GM23248 (cell line): ENCODE data around the gene AXIN1. TPM values are rescaled to one million over a fixed set of nuclear protein-coding genes. Genes with fewer than 3 reads are reported as not detected.
"Not testable (repeated sequence)": the region's sequence is repeated elsewhere in the genome, so short reads cannot be mapped to it uniquely, and the experiment has no call there.

Experiments
- DNase-seq: peaks from one replicate; pipeline ENCODE4 v3.0.0-alpha.2; 2015
- H2AFZ ChIP-seq: fragments of 200-600 bp; sonication (generic); 2 replicates; pipeline ENCODE4 v1.6.1; 2016; ENCODE audit warnings: antibody characterized with exemption
- H3F3A ChIP-seq: fragments of 200-600 bp; sonication (generic); 2 replicates; pipeline ENCODE4 v1.6.1; 2016; ENCODE audit warnings: mild to moderate bottlenecking, antibody characterized with exemption, mixed run types; ENCODE audit not compliant: insufficient read depth
- H3K27ac ChIP-seq: fragments of 200-600 bp; sonication (generic); 2 replicates; pipeline ENCODE4 v1.5.1; 2016; ENCODE audit warnings: mild to moderate bottlenecking
- H3K27me3 ChIP-seq: fragments of 200-600 bp; sonication (generic); replicated peaks from 2 replicates; pipeline ENCODE4 v1.6.1; 2016; ENCODE audit warnings: mild to moderate bottlenecking; ENCODE audit not compliant: insufficient read depth
- H3K36me3 ChIP-seq: fragments of 200-600 bp; sonication (generic); 2 replicates; pipeline ENCODE4 v1.6.1; 2016; ENCODE audit warnings: low read depth, mild to moderate bottlenecking
- H3K4me1 ChIP-seq: fragments of 200-600 bp; sonication (generic); 2 replicates; pipeline ENCODE4 v1.6.1; 2016; ENCODE audit warnings: mild to moderate bottlenecking; ENCODE audit not compliant: insufficient read depth
- H3K4me2 ChIP-seq: fragments of 200-600 bp; sonication (generic); one replicate; pipeline ENCODE4 v1.6.1; 2016; ENCODE audit warnings: mild to moderate bottlenecking; ENCODE audit not compliant: unreplicated experiment
- H3K4me3 ChIP-seq: fragments of 200-600 bp; sonication (generic); 2 replicates; pipeline ENCODE4 v1.5.1; 2016; ENCODE audit warnings: mild to moderate bottlenecking
- H3K79me2 ChIP-seq: fragments of 200-600 bp; sonication (generic); 2 replicates; pipeline ENCODE4 v1.6.1; 2016; ENCODE audit warnings: mild to moderate bottlenecking; ENCODE audit not compliant: insufficient read depth
- H3K9ac ChIP-seq: fragments of 200-600 bp; sonication (generic); 2 replicates; pipeline ENCODE4 v1.6.1; 2016; ENCODE audit warnings: mild to moderate bottlenecking
- H3K9me2 ChIP-seq: fragments of 200-600 bp; sonication (generic); 2 replicates; pipeline ENCODE4 v1.6.1; 2016; ENCODE audit warnings: mixed run types, mild to moderate bottlenecking, moderate library complexity; ENCODE audit not compliant: insufficient read depth
- H3K9me3 ChIP-seq: fragments of 200-600 bp; sonication (generic); one replicate; pipeline ENCODE4 v1.6.1; 2017; ENCODE audit warnings: low read depth
- H4K20me1 ChIP-seq: fragments of 200-600 bp; sonication (generic); 2 replicates; pipeline ENCODE4 v1.6.0; 2016; ENCODE audit not compliant: insufficient read depth
- EZH2 ChIP-seq: fragments of 200-600 bp; sonication (generic); IDR thresholded peaks from 2 replicates; pipeline ENCODE4 v1.6.1; 2018; ENCODE audit warnings: antibody characterized with exemption, mild to moderate bottlenecking; ENCODE audit not compliant: insufficient read depth, poor library complexity, severe bottlenecking
- EZH2phosphoT487 ChIP-seq: fragments of 200-600 bp; sonication (generic); IDR thresholded peaks from 2 replicates; pipeline ENCODE4 v1.6.1; 2018; ENCODE audit warnings: antibody characterized with exemption, moderate library complexity, mild to moderate bottlenecking, low read depth; ENCODE audit not compliant: insufficient read depth
- WGBS, 2 experiments: methylation state at CpG; one replicate each; pipeline ENCODE4 v1.1.6; 2015 to 2017; ENCODE audit warnings: low lambda C conversion rate in 2 of 2, low coverage in 1 of 2; ENCODE audit errors: missing lambda C conversion rate in 2 of 2; 5-methylcytosine and 5-hydroxymethylcytosine counted together
- in situ Hi-C: fragments of 300-500 bp; cut with MboI; formaldehyde crosslinking; loops from 2 replicates; pipeline ENCODE4 v1.15.0; 2020
- polyA plus RNA-seq: library from polyadenylated mRNA; unstranded; fragments of >200 nt; fragmentation: Nextera tagmentation; extraction: Ambion mirVana; gene quantifications from 2 replicates; pipeline ENCODE4 v1.2.1, GENCODE V29; 2016
- total RNA-seq: library from RNA; depleted of rRNA; stranded (reverse); fragments of >200 nt; shearing (Covaris generic); gene quantifications from 2 replicates; pipeline ENCODE4 v1.2.3, GENCODE V29; 2014

AXIN1 gene
- total and polyA plus RNA-seq, 2 experiments from 2014 or later, result 3.3 to 27.1 TPM

GRCh38 chr16:346587-346986, 5.9 kb downstream of the AXIN1 start:
- Histone ChIP-seq H3K4me2 (no peak overlapping the region), H3F3A (no peaks in the 10 kb centered on the region), H3K36me3 (no peaks in the 10 kb centered on the region; the same call in none of the 2 replicates), H3K4me3 (no peak overlapping the region), H3K9me2 (no peaks in the 10 kb centered on the region), H3K79me2 (peaks cover 100% of the 10 kb centered on the region), H3K9ac (no peak overlapping the region), H3K27ac (no peak overlapping the region), H3K9me3 (no peaks in the 10 kb centered on the region), H3K4me1 (peaks cover 8% of the 10 kb centered on the region), H3K27me3 (no peaks in the 10 kb centered on the region), H4K20me1 (peaks cover 2% of the 10 kb centered on the region; the same call in 1 of the 2 replicates), H2AFZ (no peak overlapping the region)
- in situ Hi-C loops, result no loop called here
- TF ChIP-seq EZH2 (no peak), EZH2phosphoT487 (no peak)
- DNase-seq, result no peak
- WGBS, 2 experiments, result 92 to 97% methylated on average over 15 of the region's 15 CpGs

- Histone ChIP-seq H3K79me2 (peaks cover 100% of the 10 kb centered on the region), H3K9me3 (no peaks in the 10 kb centered on the region), H4K20me1 (peaks cover 2% of the 10 kb centered on the region; the same call in 1 of the 2 replicates), H3K27ac (no peak overlapping the region), H2AFZ (no peak overlapping the region), H3K4me1 (0 out of 2 replicates have a peak, but pooled peaks cover 1% of the 10 kb centered on the region), H3K4me3 (no peak overlapping the region), H3K36me3 (no peaks in the 10 kb centered on the region; the same call in none of the 2 replicates), H3K4me2 (no peak overlapping the region), H3F3A (no peaks in the 10 kb centered on the region), H3K9ac (no peak overlapping the region), H3K27me3 (no peaks in the 10 kb centered on the region), H3K9me2 (no peaks in the 10 kb centered on the region)
- no peak for DNase-seq
- 93 to 94% methylated on average over 11 of the region's 11 CpGs for WGBS, 2 experiments
- no peak for TF ChIP-seq EZH2phosphoT487
- TF ChIP-seq EZH2, result no peak
- in situ Hi-C loops, result no loop called here
Measured at GRCh38 chr16:345772-346171, 6.8 kb downstream of the AXIN1 start.

- Histone ChIP-seq H3K27me3 (no peaks in the 10 kb centered on the region), H3K36me3 (no peaks in the 10 kb centered on the region; the same call in none of the 2 replicates), H4K20me1 (no peaks in the 10 kb centered on the region), H3K4me2 (no peak overlapping the region), H3K4me1 (no peaks in the 10 kb centered on the region), H3K9ac (no peak overlapping the region), H3K79me2 (peaks cover 100% of the 10 kb centered on the region), H3K4me3 (no peak overlapping the region), H3F3A (no peaks in the 10 kb centered on the region), H3K9me3 (no peaks in the 10 kb centered on the region), H3K27ac (no peak overlapping the region), H3K9me2 (no peaks in the 10 kb centered on the region), H2AFZ (no peak overlapping the region)
- in situ Hi-C loops, result no loop called here
- 92 to 98% methylated on average over 18 of the region's 18 CpGs for WGBS, 2 experiments
- no peak for TF ChIP-seq EZH2phosphoT487
- no peak for TF ChIP-seq EZH2
- no peak for DNase-seq
Measured at GRCh38 chr16:342455-343213, 9.9 kb downstream of the AXIN1 start.

- H3K9ac ChIP-seq, H3K9me2 ChIP-seq, DNase-seq, H3K36me3 ChIP-seq, H4K20me1 ChIP-seq, H3K4me1 ChIP-seq, H2AFZ ChIP-seq, H3K27ac ChIP-seq, H3K9me3 ChIP-seq, H3K27me3 ChIP-seq, H3K4me3 ChIP-seq, in situ Hi-C loops, H3K4me2 ChIP-seq, H3F3A ChIP-seq: not testable (repeated sequence)
- 95 to 98% methylated on average over 9 to 13 of the region's 13 CpGs for WGBS, 2 experiments
- H3K79me2 ChIP-seq, result peaks cover 100% of the 10 kb centered on the region
Measured at GRCh38 chr16:341974-342336, 10.6 kb downstream of the AXIN1 start.

- DNase-seq, H3K36me3 ChIP-seq, H3F3A ChIP-seq, H3K9me2 ChIP-seq, H3K9ac ChIP-seq, H3K9me3 ChIP-seq, H3K27me3 ChIP-seq, H3K4me1 ChIP-seq, in situ Hi-C loops, H2AFZ ChIP-seq, H3K4me3 ChIP-seq, H3K4me2 ChIP-seq, H3K27ac ChIP-seq, H4K20me1 ChIP-seq: not testable (repeated sequence)
- 96 to 97% methylated on average over 35 to 47 of the region's 47 CpGs for WGBS, 2 experiments
- H3K79me2 ChIP-seq, result peaks cover 100% of the 10 kb centered on the region
Measured at GRCh38 chr16:341095-341973, 11.2 kb downstream of the AXIN1 start.
